Measurements from ENCODE around the gene RAB40AL.
"Not testable (repeated sequence)": the region's sequence is repeated elsewhere in the genome, so short reads cannot be mapped to it uniquely, and the experiment has no call there.

RAB40AL gene, protein sequence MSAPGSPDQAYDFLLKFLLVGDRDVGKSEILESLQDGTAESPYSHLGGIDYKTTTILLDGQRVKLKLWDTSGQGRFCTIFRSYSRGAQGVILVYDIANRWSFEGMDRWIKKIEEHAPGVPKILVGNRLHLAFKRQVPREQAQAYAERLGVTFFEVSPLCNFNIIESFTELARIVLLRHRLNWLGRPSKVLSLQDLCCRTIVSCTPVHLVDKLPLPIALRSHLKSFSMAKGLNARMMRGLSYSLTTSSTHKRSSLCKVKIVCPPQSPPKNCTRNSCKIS

DNA sequence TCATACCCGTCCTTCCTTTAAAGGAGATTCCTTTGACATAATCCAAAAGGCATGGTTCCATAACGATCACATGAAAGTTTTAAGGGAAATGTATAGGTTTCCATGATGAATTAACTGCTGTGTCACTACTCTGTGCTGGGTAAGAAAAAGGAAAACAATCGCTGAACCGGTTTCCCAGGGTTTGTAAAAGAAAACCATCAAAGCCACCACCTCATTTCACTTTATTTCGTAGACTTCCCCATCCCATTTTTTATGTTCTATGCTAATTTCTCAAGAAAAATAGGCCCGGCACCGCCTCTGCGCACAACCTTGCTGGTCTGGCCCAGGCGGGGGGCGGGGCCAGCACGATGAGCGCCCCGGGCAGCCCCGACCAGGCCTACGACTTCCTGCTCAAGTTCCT, at the start of gene RAB40AL:
RAB40AL (plus strand) TSS at position 301 of the 400 bp plus-strand sequence; CDS start at position 348, 47 bp downstream.
- H3K4me1 Mint-ChIP-seq, H3K36me3 Mint-ChIP-seq, H3K27ac Mint-ChIP-seq, H3K4me3 Mint-ChIP-seq, H3K9me3 Mint-ChIP-seq, ATAC-seq, H3K27me3 Mint-ChIP-seq: not testable (repeated sequence)

GRCh38 chrX:102887687-102888086, 49.4 kb upstream of the RAB40AL start:
- Mint-ChIP-seq H3K27me3 (no peaks in the 10 kb centered on the region), H3K36me3 (peaks cover 18% of the 10 kb centered on the region), H3K4me1 (no peaks in the 10 kb centered on the region), H3K9me3 (no peaks in the 10 kb centered on the region), H3K4me3 (no peak overlapping the region), H3K27ac (no peak overlapping the region)
- ATAC-seq, result no peak

DNA sequence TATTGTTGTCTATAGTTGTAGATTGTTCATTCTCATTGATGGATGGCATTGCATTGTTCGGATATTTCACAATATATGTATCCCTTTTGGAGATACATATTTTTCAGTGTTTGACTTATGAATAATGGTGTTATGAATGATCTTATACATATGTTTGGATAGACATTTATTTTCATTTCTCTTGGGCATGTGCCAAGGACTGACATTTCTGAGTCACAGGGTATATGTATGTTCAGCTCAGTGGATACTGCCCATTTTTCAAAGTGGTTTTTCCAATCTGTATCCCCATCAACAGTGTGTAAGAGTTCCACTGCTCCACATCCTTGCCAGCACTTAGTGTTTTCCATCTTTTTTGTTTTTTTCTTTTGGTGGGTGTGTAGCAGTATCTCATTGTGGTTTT, 45.0 kb upstream of the RAB40AL start:
- ATAC-seq, result no peak
- no peaks in the 10 kb centered on the region for H3K9me3 Mint-ChIP-seq

DNA sequence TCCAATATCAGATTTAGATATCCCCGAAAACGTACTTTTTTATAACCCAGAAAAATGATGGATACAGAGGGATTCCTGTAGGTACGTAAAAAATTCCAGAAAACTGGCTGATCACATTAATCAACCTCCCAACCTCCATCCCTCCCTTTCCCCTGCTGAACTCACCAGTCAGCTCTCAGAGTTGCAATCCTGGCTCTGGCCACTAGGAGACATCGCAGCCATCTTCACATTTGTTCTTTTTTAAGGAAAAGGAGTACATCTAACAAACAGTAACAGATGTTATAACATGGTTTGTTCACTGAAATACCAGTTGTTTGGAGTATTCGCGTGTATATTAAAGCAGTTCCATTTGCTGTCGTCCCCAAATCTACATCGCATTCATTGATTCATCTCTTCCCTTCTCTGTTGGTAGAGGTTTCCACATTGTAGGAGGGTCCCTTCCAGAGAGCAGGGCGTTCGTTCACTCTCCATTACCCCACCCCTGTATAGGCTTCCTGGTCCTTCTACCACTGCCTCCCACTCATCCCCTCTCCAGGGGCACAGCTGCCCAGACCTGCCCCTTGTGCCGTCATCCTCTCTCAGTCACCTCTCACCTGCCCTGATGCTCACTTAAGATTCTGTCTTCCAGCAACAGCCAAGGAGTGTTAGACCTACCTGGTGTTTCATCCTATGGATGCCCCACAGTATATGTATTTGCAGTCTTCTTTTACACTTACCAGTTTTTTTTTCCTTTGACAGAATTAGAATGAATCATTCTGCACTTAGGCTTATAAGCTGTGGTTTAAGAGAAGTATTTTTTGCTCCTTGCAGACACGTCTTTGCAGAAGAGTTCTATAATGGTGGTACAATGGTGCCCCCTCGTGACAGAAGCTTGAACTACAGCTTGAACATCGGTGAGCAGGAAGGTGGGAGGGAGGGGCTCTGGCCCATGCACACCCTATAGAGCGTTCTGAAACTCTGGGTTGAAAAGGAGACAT, 36.8 kb upstream of the RAB40AL start:
- Mint-ChIP-seq H3K36me3 (peaks cover 16% of the 10 kb centered on the region), H3K27me3 (no peaks in the 10 kb centered on the region), H3K4me3 (no peak overlapping the region), H3K27ac (no peak overlapping the region), H3K9me3 (peaks cover 2% of the 10 kb centered on the region), H3K4me1 (peaks cover 8% of the 10 kb centered on the region)
- ATAC-seq, result no peak

More for the DNA sequence above, 45.0 kb upstream of the RAB40AL start:
- Mint-ChIP-seq H3K36me3 (peaks cover 13% of the 10 kb centered on the region), H3K27ac (no peak overlapping the region), H3K4me1 (no peaks in the 10 kb centered on the region), H3K27me3 (no peaks in the 10 kb centered on the region), H3K4me3 (no peak overlapping the region)

- ATAC-seq, result no peak
- Mint-ChIP-seq H3K36me3 (peaks cover 35% of the 10 kb centered on the region), H3K4me3 (no peak overlapping the region), H3K27ac (no peak overlapping the region), H3K9me3 (peaks cover 2% of the 10 kb centered on the region), H3K4me1 (peaks cover 8% of the 10 kb centered on the region), H3K27me3 (no peaks in the 10 kb centered on the region)
Measured at GRCh38 chrX:102902355-102902754, 34.7 kb upstream of the RAB40AL start.

DNA sequence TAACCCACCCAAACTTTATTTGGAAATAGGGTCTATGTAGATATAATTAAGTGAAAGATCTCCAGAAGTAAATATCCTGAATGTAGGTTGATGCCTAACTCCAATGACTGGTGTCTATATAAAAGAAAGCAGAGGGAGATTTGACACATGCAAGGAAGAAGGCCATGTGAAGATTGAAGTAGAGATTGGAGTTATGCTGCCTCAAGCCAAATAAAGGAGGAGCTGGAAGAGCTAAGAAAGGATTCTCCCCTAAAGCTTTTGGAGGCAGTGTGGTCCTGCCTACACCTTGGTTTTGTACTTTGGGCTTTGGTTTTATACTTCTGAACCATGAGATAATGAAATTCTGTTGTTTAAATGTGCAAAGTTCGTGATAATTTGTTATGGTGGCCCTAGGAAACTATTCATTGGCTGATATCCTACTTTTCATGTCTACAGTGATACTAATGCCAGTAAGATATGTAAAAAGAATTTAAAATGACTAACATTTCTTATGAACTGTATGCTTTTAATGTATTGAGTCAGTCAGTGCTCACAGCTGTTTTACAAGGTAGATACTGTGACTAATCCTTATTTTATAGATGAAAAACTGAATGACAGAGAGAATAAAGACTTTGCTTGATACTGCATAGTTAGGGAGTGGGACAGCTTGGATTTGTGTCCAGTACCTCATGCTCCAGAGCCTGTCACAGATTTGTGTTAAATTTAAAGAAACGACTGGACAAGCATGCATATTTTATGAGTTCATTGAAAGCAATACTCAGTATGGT, 5.9 kb upstream of the RAB40AL start:
- Mint-ChIP-seq H3K27ac (no peak overlapping the region), H3K4me1 (no peaks in the 10 kb centered on the region), H3K9me3 (no peaks in the 10 kb centered on the region), H3K27me3 (no peaks in the 10 kb centered on the region), H3K4me3 (no peak overlapping the region), H3K36me3 (no peaks in the 10 kb centered on the region)
- ATAC-seq, result no peak

GRCh38 chrX:102934624-102935023, 2.4 kb upstream of the RAB40AL start:
- H3K4me1 Mint-ChIP-seq, result no peaks in the 10 kb centered on the region
- no peaks in the 10 kb centered on the region for H3K36me3 Mint-ChIP-seq
- no peak overlapping the region for H3K27ac Mint-ChIP-seq
- no peaks in the 10 kb centered on the region for H3K9me3 Mint-ChIP-seq
- ATAC-seq, result no peak
- no peak overlapping the region for H3K4me3 Mint-ChIP-seq
- no peaks in the 10 kb centered on the region for H3K27me3 Mint-ChIP-seq

DNA sequence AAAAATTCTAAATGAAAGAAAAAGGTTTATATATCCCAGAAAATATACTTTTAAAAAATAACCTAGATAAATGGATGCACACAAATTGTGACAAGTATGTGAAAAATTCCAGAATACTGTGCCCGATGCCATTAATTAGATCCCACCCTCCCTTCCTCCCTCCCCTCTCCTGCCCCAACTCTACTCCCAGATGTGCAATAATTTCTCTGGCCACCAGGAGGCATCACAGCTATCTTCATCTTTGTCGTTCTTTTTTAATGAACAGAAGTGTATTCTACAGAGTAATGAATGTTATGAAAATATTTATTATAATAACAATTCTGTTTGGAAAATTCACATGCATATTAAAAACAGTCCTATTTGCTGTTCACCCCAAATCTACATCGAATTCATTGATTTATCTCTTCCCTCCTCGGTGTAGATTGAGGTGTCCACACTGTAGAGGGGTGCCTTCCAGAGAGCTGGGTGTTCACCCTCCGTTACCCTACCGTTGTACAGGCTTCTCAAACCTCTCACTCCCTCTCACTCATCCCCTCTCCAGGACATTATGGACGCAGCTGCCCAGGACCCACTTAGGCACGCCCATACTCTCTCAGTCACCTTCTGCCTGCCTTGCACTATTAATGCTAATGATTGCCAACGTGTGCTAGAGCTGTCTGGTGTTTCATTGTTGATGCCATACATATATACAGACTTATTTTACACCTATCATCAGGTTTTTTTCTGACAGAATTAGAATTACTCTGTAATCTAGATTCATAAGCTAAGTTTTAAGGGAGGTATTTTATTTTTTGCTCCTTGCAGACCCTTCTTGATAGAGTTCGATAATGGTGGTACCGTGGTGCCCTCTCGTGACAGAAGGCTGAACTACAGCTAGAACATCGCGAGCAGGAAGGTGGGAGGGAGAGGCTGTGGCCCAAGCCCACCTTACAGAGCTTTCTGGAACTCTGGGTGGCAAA, 14.1 kb downstream of the RAB40AL start:
- H3K27ac Mint-ChIP-seq, result no peak overlapping the region
- no peaks in the 10 kb centered on the region for H3K27me3 Mint-ChIP-seq
- peaks cover 9% of the 10 kb centered on the region for H3K4me1 Mint-ChIP-seq
- peak; percentile 65 for ATAC-seq
- peak overlapping the region; percentile 74 for H3K4me3 Mint-ChIP-seq
- no peaks in the 10 kb centered on the region for H3K36me3 Mint-ChIP-seq
- no peaks in the 10 kb centered on the region for H3K9me3 Mint-ChIP-seq

- H3K9me3 Mint-ChIP-seq, result no peaks in the 10 kb centered on the region
- no peaks in the 10 kb centered on the region for H3K4me1 Mint-ChIP-seq
- ATAC-seq, result no peak
- no peak overlapping the region for H3K4me3 Mint-ChIP-seq
- no peaks in the 10 kb centered on the region for H3K27me3 Mint-ChIP-seq
- no peak overlapping the region for H3K27ac Mint-ChIP-seq
- H3K36me3 Mint-ChIP-seq, result no peaks in the 10 kb centered on the region
Measured at GRCh38 chrX:102957751-102958150, 20.7 kb downstream of the RAB40AL start.

DNA sequence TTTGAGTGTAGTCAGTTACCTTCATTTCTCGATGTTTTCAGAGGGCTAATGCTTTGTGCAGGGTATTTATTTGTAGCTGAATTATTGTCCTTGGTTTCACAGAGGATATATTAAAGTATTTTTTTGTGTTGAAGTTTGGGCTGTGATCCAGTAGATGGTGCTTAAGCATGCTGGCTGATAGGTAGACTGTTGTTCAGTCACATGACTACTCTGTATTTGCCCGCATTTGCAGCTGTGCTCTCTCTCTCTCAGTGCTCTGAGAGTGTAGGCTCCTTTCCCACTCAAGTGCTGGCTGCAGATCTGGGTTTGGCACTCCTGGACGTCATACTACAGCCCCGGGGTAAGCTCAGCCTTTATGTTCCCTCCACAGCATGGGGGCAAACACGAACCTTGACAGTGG, 21.7 kb downstream of the RAB40AL start:
- ATAC-seq, result no peak
- no peak overlapping the region for H3K4me3 Mint-ChIP-seq
- no peaks in the 10 kb centered on the region for H3K4me1 Mint-ChIP-seq
- H3K27ac Mint-ChIP-seq, result no peak overlapping the region
- H3K9me3 Mint-ChIP-seq, result no peaks in the 10 kb centered on the region
- no peaks in the 10 kb centered on the region for H3K36me3 Mint-ChIP-seq
- H3K27me3 Mint-ChIP-seq, result no peaks in the 10 kb centered on the region

GRCh38 chrX:102959471-102959870, 22.4 kb downstream of the RAB40AL start:
- Mint-ChIP-seq H3K27me3 (no peaks in the 10 kb centered on the region), H3K36me3 (no peaks in the 10 kb centered on the region), H3K4me1 (no peaks in the 10 kb centered on the region), H3K27ac (no peak overlapping the region), H3K4me3 (no peak overlapping the region), H3K9me3 (no peaks in the 10 kb centered on the region)
- ATAC-seq, result no peak

DNA sequence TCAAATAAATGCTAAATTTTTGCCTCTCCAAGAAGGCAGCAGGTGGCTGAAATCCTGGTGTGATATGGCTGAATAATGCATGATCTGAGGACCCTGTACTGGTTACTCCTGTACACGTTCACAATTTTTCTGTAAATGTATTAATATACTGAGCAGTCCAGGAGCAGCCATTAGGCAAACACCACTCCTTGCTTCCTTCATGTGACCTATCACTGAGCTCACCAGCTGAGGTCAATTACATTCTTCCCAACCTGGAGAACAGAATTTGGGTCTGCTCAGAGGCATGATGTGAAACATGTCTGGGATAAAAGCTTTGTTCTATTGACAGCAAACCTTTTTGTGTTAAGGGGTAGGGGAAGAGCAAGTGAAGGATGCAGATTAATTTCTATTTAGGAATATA, 26.9 kb downstream of the RAB40AL start:
- no peaks in the 10 kb centered on the region for H3K4me1 Mint-ChIP-seq
- ATAC-seq, result no peak

DNA sequence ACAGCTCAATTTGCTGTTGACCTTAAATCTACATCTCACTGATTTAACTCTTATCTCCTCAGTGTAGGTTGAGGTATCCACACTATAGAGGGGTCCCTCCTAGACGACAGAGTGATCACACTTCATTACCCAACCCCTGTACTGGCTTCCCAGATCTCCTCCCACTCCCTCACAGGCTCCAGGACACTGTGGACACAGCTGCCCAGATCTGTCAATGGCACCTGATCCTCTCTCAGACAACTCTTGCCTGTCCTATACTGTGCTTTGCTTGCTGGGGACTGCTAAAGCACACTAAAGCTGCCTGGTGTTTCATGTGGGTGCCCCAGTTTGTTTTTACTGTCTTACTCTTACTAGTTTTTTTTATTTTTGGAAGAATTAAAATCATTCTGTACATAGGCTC, 27.9 kb downstream of the RAB40AL start:
- H3K27me3 Mint-ChIP-seq, result no peaks in the 10 kb centered on the region
- no peak overlapping the region for H3K27ac Mint-ChIP-seq
- H3K4me3 Mint-ChIP-seq, result no peak overlapping the region
- ATAC-seq, result no peak
- no peaks in the 10 kb centered on the region for H3K36me3 Mint-ChIP-seq
- no peaks in the 10 kb centered on the region for H3K4me1 Mint-ChIP-seq
- H3K9me3 Mint-ChIP-seq, result peaks cover 6% of the 10 kb centered on the region

More for the DNA sequence above, 26.9 kb downstream of the RAB40AL start:
- H3K27ac Mint-ChIP-seq, result no peak overlapping the region
- H3K4me3 Mint-ChIP-seq, result no peak overlapping the region
- H3K27me3 Mint-ChIP-seq, result no peaks in the 10 kb centered on the region
- H3K9me3 Mint-ChIP-seq, result peaks cover 6% of the 10 kb centered on the region
- H3K36me3 Mint-ChIP-seq, result no peaks in the 10 kb centered on the region

- Mint-ChIP-seq H3K9me3 (peaks cover 10% of the 10 kb centered on the region), H3K4me3 (no peak overlapping the region), H3K4me1 (no peaks in the 10 kb centered on the region), H3K27ac (no peak overlapping the region), H3K27me3 (no peaks in the 10 kb centered on the region), H3K36me3 (no peaks in the 10 kb centered on the region)
- no peak for ATAC-seq
Measured at GRCh38 chrX:102966701-102967100, 29.6 kb downstream of the RAB40AL start.
